WTC11 (cell line): ENCODE data around the gene RIPPLY3. TPM values are rescaled to one million over a fixed set of nuclear protein-coding genes. Genes with fewer than 3 reads are reported as not detected.

Experiments used
- ATAC-seq: fragments of 200-7000 bp; cut with Tn5 transposase; 2 replicates; pipeline ENCODE4 v1.10.0; 2021; ENCODE audit warnings: mild to moderate bottlenecking, moderate library complexity
- CTCF ChIA-PET: fragments of 300-600 bp; sonication (Branson Sonifier 250); formaldehyde crosslinking; loops from one replicate; lab custom pipeline; 2021; ENCODE audit warnings: antibody characterized with exemption; lab: Charles Lee
- POLR2A ChIA-PET: fragments of 350-600 bp; sonication (Branson Sonifier 250); formaldehyde crosslinking; loops from one replicate; lab custom pipeline; 2021; ENCODE audit warnings: antibody characterized with exemption; lab: Charles Lee
- DNase-seq: peaks from one replicate; pipeline ENCODE4 v3.0.0; 2021; ENCODE audit warnings: low spot score
- H3K27ac Mint-ChIP-seq: 2 replicates; pipeline ENCODE4 v1.8.0; 2021; ENCODE audit warnings: mixed read lengths
- H3K27me3 Mint-ChIP-seq: 2 replicates; pipeline ENCODE4 v1.8.0; 2021; ENCODE audit warnings: low read depth, mild to moderate bottlenecking, moderate library complexity, mixed read lengths
- H3K36me3 Mint-ChIP-seq: 2 replicates; pipeline ENCODE4 v1.8.0; 2021; ENCODE audit warnings: mixed read lengths
- H3K4me1 Mint-ChIP-seq: 2 replicates; pipeline ENCODE4 v1.8.0; 2022; ENCODE audit warnings: mixed read lengths
- H3K4me3 Mint-ChIP-seq: 2 replicates; pipeline ENCODE4 v1.8.0; 2021; ENCODE audit warnings: mild to moderate bottlenecking, moderate library complexity, mixed read lengths
- H3K9me3 Mint-ChIP-seq: 2 replicates; pipeline ENCODE4 v1.8.0; 2021; ENCODE audit warnings: mixed read lengths
- EMX1 ChIP-seq: fragments of 250-450 bp; sonication (Bioruptor Pico); IDR thresholded peaks from 2 replicates; pipeline ENCODE4 v1.8.0; 2021; ENCODE audit warnings: mild to moderate bottlenecking
- FOXK1 ChIP-seq: sonication (generic); formaldehyde crosslinking; IDR thresholded peaks from 2 replicates; pipeline ENCODE4 v1.8.0; 2022; ENCODE audit warnings: mild to moderate bottlenecking, moderate library complexity, missing genetic modification reagents
- MXD4 ChIP-seq: fragments of 250-450 bp; sonication (Bioruptor Pico); IDR thresholded peaks from 2 replicates; pipeline ENCODE4 v1.8.0; 2021; ENCODE audit warnings: mild to moderate bottlenecking, moderate library complexity, borderline replicate concordance
- MYBL2 ChIP-seq: sonication (generic); formaldehyde crosslinking; IDR thresholded peaks from 2 replicates; pipeline ENCODE4 v1.8.1; 2023; ENCODE audit warnings: mild to moderate bottlenecking, moderate library complexity, missing genetic modification reagents
- NFATC4 ChIP-seq: fragments of 250-450 bp; sonication (Bioruptor Pico); IDR thresholded peaks from 2 replicates; pipeline ENCODE4 v1.9.0; 2021; ENCODE audit warnings: mild to moderate bottlenecking
- NR1H2 ChIP-seq: sonication (generic); formaldehyde crosslinking; IDR thresholded peaks from 2 replicates; pipeline ENCODE4 v1.9.0; 2021; ENCODE audit warnings: mild to moderate bottlenecking, moderate library complexity, missing genetic modification reagents
- NR3C1 ChIP-seq: sonication (generic); formaldehyde crosslinking; conservative IDR thresholded peaks from 2 replicates; pipeline ENCODE4 v1.8.1; 2023; ENCODE audit warnings: low read depth, mild to moderate bottlenecking, missing genetic modification reagents
- ZNF396 ChIP-seq: fragments of 250-450 bp; sonication (Bioruptor Pico); IDR thresholded peaks from 2 replicates; pipeline ENCODE4 v1.8.0; 2021; ENCODE audit warnings: mild to moderate bottlenecking, moderate library complexity, borderline replicate concordance
- total RNA-seq: library from RNA; stranded (reverse); gene quantifications from 3 replicates; pipeline ENCODE4 v1.2.3, GENCODE V29; 2021
- TF ChIP-seq, protein P1 (sequence below): fragments of 250-450 bp; sonication (Bioruptor Pico); IDR thresholded peaks from 2 replicates; pipeline ENCODE4 v1.9.0; 2021; ENCODE audit warnings: mild to moderate bottlenecking, borderline replicate concordance
- TF ChIP-seq, protein P2 (sequence below): sonication (generic); formaldehyde crosslinking; IDR thresholded peaks from 2 replicates; pipeline ENCODE4 v1.8.0; 2022; ENCODE audit warnings: missing genetic modification reagents
- TF ChIP-seq, protein P3 (sequence below): sonication (generic); formaldehyde crosslinking; IDR thresholded peaks from 2 replicates; pipeline ENCODE4 v1.8.1; 2023; ENCODE audit warnings: mild to moderate bottlenecking, moderate library complexity, missing genetic modification reagents
- TF ChIP-seq, protein P4 (sequence below): sonication (generic); formaldehyde crosslinking; conservative IDR thresholded peaks from 2 replicates; pipeline ENCODE4 v1.8.1; 2023; ENCODE audit warnings: mild to moderate bottlenecking, low read depth, missing genetic modification reagents, moderate library complexity
- TF ChIP-seq, protein P5 (sequence below): sonication (generic); formaldehyde crosslinking; conservative IDR thresholded peaks from 2 replicates; pipeline ENCODE4 v1.8.1; 2022; ENCODE audit warnings: mild to moderate bottlenecking, missing genetic modification reagents
- TF ChIP-seq, protein P6 (sequence below): sonication (generic); formaldehyde crosslinking; IDR thresholded peaks from 2 replicates; pipeline ENCODE4 v1.8.1; 2022; ENCODE audit warnings: low read depth, mild to moderate bottlenecking, moderate library complexity, missing genetic modification reagents, borderline replicate concordance
- TF ChIP-seq, protein P7 (sequence below): fragments of 250-450 bp; sonication (Bioruptor Pico); conservative IDR thresholded peaks from 2 replicates; pipeline ENCODE4 v1.9.0; 2021; ENCODE audit warnings: mild to moderate bottlenecking

RIPPLY3 gene
- total RNA-seq, 1 experiment from 2014 or later = 3.5 TPM

DNA sequence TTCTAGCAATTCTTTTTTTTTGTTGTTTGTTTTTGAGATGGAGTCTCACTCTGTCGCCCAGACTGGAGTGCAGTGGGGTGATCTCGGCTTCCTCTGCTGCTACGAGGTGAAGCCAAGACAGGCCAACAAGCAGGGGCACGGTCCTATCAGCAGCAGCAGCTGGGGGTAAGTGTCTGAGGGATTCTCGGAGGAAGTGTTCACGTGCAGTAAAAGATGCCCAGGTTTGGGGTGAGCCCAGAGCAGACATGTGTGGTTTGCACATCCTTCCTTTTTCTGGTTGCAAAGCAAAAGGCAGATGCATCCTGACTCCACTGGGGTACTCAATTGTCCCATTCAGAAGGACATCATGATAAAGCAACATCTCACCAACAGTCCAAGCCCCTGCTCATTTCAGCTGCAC lies 38.6 kb downstream of the RIPPLY3 start (continued):
- TF ChIP-seq, protein P1, sequence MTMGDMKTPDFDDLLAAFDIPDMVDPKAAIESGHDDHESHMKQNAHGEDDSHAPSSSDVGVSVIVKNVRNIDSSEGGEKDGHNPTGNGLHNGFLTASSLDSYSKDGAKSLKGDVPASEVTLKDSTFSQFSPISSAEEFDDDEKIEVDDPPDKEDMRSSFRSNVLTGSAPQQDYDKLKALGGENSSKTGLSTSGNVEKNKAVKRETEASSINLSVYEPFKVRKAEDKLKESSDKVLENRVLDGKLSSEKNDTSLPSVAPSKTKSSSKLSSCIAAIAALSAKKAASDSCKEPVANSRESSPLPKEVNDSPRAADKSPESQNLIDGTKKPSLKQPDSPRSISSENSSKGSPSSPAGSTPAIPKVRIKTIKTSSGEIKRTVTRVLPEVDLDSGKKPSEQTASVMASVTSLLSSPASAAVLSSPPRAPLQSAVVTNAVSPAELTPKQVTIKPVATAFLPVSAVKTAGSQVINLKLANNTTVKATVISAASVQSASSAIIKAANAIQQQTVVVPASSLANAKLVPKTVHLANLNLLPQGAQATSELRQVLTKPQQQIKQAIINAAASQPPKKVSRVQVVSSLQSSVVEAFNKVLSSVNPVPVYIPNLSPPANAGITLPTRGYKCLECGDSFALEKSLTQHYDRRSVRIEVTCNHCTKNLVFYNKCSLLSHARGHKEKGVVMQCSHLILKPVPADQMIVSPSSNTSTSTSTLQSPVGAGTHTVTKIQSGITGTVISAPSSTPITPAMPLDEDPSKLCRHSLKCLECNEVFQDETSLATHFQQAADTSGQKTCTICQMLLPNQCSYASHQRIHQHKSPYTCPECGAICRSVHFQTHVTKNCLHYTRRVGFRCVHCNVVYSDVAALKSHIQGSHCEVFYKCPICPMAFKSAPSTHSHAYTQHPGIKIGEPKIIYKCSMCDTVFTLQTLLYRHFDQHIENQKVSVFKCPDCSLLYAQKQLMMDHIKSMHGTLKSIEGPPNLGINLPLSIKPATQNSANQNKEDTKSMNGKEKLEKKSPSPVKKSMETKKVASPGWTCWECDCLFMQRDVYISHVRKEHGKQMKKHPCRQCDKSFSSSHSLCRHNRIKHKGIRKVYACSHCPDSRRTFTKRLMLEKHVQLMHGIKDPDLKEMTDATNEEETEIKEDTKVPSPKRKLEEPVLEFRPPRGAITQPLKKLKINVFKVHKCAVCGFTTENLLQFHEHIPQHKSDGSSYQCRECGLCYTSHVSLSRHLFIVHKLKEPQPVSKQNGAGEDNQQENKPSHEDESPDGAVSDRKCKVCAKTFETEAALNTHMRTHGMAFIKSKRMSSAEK (CRISPR knock-in tag) = no peak
- TF ChIP-seq, protein P2, sequence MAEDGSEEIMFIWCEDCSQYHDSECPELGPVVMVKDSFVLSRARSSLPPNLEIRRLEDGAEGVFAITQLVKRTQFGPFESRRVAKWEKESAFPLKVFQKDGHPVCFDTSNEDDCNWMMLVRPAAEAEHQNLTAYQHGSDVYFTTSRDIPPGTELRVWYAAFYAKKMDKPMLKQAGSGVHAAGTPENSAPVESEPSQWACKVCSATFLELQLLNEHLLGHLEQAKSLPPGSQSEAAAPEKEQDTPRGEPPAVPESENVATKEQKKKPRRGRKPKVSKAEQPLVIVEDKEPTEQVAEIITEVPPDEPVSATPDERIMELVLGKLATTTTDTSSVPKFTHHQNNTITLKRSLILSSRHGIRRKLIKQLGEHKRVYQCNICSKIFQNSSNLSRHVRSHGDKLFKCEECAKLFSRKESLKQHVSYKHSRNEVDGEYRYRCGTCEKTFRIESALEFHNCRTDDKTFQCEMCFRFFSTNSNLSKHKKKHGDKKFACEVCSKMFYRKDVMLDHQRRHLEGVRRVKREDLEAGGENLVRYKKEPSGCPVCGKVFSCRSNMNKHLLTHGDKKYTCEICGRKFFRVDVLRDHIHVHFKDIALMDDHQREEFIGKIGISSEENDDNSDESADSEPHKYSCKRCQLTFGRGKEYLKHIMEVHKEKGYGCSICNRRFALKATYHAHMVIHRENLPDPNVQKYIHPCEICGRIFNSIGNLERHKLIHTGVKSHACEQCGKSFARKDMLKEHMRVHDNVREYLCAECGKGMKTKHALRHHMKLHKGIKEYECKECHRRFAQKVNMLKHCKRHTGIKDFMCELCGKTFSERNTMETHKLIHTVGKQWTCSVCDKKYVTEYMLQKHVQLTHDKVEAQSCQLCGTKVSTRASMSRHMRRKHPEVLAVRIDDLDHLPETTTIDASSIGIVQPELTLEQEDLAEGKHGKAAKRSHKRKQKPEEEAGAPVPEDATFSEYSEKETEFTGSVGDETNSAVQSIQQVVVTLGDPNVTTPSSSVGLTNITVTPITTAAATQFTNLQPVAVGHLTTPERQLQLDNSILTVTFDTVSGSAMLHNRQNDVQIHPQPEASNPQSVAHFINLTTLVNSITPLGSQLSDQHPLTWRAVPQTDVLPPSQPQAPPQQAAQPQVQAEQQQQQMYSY (CRISPR knock-in tag) = no peak
- TF ChIP-seq, protein P3, sequence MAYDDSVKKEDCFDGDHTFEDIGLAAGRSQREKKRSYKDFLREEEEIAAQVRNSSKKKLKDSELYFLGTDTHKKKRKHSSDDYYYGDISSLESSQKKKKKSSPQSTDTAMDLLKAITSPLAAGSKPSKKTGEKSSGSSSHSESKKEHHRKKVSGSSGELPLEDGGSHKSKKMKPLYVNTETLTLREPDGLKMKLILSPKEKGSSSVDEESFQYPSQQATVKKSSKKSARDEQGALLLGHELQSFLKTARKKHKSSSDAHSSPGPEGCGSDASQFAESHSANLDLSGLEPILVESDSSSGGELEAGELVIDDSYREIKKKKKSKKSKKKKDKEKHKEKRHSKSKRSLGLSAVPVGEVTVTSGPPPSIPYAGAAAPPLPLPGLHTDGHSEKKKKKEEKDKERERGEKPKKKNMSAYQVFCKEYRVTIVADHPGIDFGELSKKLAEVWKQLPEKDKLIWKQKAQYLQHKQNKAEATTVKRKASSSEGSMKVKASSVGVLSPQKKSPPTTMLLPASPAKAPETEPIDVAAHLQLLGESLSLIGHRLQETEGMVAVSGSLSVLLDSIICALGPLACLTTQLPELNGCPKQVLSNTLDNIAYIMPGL (CRISPR knock-in tag) = no peak
- TF ChIP-seq NFATC4 (CRISPR knock-in tag) (no peak), NR1H2 (no peak), FOXK1 (CRISPR knock-in tag) (no peak)
- TF ChIP-seq, protein P4, sequence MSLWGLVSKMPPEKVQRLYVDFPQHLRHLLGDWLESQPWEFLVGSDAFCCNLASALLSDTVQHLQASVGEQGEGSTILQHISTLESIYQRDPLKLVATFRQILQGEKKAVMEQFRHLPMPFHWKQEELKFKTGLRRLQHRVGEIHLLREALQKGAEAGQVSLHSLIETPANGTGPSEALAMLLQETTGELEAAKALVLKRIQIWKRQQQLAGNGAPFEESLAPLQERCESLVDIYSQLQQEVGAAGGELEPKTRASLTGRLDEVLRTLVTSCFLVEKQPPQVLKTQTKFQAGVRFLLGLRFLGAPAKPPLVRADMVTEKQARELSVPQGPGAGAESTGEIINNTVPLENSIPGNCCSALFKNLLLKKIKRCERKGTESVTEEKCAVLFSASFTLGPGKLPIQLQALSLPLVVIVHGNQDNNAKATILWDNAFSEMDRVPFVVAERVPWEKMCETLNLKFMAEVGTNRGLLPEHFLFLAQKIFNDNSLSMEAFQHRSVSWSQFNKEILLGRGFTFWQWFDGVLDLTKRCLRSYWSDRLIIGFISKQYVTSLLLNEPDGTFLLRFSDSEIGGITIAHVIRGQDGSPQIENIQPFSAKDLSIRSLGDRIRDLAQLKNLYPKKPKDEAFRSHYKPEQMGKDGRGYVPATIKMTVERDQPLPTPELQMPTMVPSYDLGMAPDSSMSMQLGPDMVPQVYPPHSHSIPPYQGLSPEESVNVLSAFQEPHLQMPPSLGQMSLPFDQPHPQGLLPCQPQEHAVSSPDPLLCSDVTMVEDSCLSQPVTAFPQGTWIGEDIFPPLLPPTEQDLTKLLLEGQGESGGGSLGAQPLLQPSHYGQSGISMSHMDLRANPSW (CRISPR knock-in tag) = no peak
- TF ChIP-seq, protein P5, sequence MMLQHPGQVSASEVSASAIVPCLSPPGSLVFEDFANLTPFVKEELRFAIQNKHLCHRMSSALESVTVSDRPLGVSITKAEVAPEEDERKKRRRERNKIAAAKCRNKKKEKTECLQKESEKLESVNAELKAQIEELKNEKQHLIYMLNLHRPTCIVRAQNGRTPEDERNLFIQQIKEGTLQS (CRISPR knock-in tag) = no peak
- TF ChIP-seq, all 79 proteins: peak for 0

DNA sequence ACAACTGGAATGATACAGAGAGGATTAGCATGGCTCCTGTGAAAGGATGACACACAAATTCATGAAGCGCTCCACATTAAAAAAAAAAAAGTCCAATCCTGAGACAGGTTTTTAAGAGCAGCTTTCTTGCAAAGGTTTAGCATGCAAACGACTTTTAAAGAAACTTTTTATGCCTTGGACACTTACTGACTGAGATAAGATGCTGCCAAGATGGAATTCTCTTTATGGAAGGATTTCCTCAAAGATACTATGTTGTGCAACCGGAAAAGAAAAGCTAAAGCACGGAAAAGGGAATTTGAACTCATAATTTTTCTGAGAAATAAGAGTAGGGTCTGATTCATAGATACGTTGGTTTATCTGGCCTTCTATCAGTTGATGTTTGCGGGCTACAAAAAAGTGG lies 39.1 kb downstream of the RIPPLY3 start:
- H3K4me3 Mint-ChIP-seq = no peak overlapping the region
- DNase-seq = no peak
- H3K4me1 Mint-ChIP-seq = peaks cover 34% of the 10 kb centered on the region
- no peaks in the 10 kb centered on the region for H3K9me3 Mint-ChIP-seq
- peaks cover 89% of the 10 kb centered on the region for H3K27me3 Mint-ChIP-seq
- ChIA-PET CTCF (interaction anchor here (2.3 kb wide), 1 partner anchor 69 kb away, joined by 7 read pairs; no protein-coding TSS in a partner anchor), POLR2A (no interaction called here)
- no peaks in the 10 kb centered on the region for H3K36me3 Mint-ChIP-seq
- ATAC-seq = no peak
- no peak overlapping the region for H3K27ac Mint-ChIP-seq
- TF ChIP-seq, protein P6, sequence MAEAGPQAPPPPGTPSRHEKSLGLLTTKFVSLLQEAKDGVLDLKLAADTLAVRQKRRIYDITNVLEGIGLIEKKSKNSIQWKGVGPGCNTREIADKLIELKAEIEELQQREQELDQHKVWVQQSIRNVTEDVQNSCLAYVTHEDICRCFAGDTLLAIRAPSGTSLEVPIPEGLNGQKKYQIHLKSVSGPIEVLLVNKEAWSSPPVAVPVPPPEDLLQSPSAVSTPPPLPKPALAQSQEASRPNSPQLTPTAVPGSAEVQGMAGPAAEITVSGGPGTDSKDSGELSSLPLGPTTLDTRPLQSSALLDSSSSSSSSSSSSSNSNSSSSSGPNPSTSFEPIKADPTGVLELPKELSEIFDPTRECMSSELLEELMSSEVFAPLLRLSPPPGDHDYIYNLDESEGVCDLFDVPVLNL (CRISPR knock-in tag) = no peak
- TF ChIP-seq, protein P4 (CRISPR knock-in tag) = no peak
- no peak for TF ChIP-seq MYBL2 (CRISPR knock-in tag)
- TF ChIP-seq MXD4 = no peak
- TF ChIP-seq NR3C1 (CRISPR knock-in tag) = no peak
- TF ChIP-seq ZNF396 (CRISPR knock-in tag) = no peak
- TF ChIP-seq, protein P7, sequence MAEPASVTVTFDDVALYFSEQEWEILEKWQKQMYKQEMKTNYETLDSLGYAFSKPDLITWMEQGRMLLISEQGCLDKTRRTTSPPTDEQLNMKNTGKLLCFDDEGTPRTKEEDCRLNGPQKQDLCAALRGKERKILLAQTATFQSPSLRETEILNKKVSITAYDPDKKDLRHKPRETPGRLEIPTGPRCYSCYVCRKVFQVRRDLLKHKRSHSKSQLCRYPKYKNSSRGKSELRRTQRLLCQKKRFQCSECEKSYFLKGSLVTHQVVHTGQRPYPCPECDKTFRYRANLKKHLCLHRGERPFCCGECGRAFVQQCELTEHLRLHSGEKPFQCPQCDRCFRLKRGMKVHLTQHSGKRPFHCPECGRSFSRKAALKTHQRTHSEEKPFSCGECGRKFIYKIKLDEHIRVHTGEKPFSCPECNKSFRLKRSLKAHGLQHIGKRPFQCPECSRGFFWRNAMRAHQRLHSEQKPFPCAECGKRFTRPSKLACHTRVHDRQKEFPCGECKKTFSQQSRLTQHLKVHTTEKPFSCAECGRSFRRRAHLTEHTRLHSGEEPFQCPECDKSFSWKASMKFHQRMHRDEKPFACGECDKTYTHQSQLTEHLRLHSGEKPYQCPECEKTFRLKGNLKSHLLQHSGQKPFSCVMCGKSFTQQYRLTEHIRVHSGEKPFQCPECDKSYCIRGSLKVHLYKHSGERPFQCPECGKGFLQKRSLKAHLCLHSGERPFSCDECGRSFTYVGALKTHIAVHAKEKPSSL (CRISPR knock-in tag) = no peak
- TF ChIP-seq EMX1 (CRISPR knock-in tag) = no peak
